RPMI7951 (cell line): ENCODE results near the gene PTCD2. TPM values are rescaled to one million over a fixed set of nuclear protein-coding genes. Genes with fewer than 3 reads are reported as not detected.

Experiments
- DNase-seq: peaks from one replicate; pipeline ENCODE4 v3.0.0-alpha.2; 2012; ENCODE audit warnings: low read depth
- total RNA-seq: library from RNA; depleted of rRNA; stranded (reverse); fragments of >200 nt; shearing (Covaris generic); gene quantifications from 2 replicates; pipeline ENCODE4 v1.2.3, GENCODE V29; 2014

PTCD2 gene
- total RNA-seq, 1 experiment from 2014 or later: 15.3 TPM

GRCh38 chr5:72346398-72346797 lies 26.2 kb downstream of the PTCD2 start:
- no peak for DNase-seq

- peak; percentile 77 for DNase-seq
These were observed 27.7 kb downstream of the PTCD2 start for GRCh38 chr5:72347801-72348308.

GRCh38 chr5:72351376-72351775 lies 31.2 kb downstream of the PTCD2 start:
- no peak for DNase-seq

- DNase-seq: no peak
These were observed 32.4 kb downstream of the PTCD2 start for GRCh38 chr5:72352616-72353015.

GRCh38 chr5:72353046-72353445 lies 32.9 kb downstream of the PTCD2 start:
- no peak for DNase-seq

- peak; percentile 63 for DNase-seq
These were observed 35.6 kb downstream of the PTCD2 start for GRCh38 chr5:72355706-72356299.

GRCh38 chr5:72356361-72356760 lies 36.2 kb downstream of the PTCD2 start:
- no peak for DNase-seq

GRCh38 chr5:72358925-72359324 lies 38.8 kb downstream of the PTCD2 start:
- no peak for DNase-seq

GRCh38 chr5:72359886-72360285 lies 39.7 kb downstream of the PTCD2 start:
- no peak for DNase-seq

- peak; percentile 73 for DNase-seq
These were observed 43.1 kb downstream of the PTCD2 start for GRCh38 chr5:72363166-72363802.

- DNase-seq: no peak
These were observed 44.0 kb downstream of the PTCD2 start for GRCh38 chr5:72364171-72364570.

GRCh38 chr5:72364951-72365350 lies 44.8 kb downstream of the PTCD2 start:
- no peak for DNase-seq

GRCh38 chr5:72366324-72366976 lies 46.3 kb downstream of the PTCD2 start:
- DNase-seq: peak; percentile 72

- DNase-seq: no peak
These were observed 48.1 kb downstream of the PTCD2 start for GRCh38 chr5:72368271-72368670.

- no peak for DNase-seq
These were observed 49.1 kb downstream of the PTCD2 start for GRCh38 chr5:72369301-72369700.

GRCh38 chr5:72369711-72370110 lies 49.5 kb downstream of the PTCD2 start:
- no peak for DNase-seq

- DNase-seq: no peak
These were observed 52.2 kb downstream of the PTCD2 start for GRCh38 chr5:72372331-72372730.

GRCh38 chr5:72372923-72373322 lies 52.8 kb downstream of the PTCD2 start:
- DNase-seq: no peak

GRCh38 chr5:72374844-72375243 lies 54.7 kb downstream of the PTCD2 start:
- DNase-seq: no peak

- DNase-seq: no peak
These were observed 56.2 kb downstream of the PTCD2 start for GRCh38 chr5:72376381-72376780.

- peak; percentile 29 for DNase-seq
These were observed 57.9 kb downstream of the PTCD2 start for GRCh38 chr5:72377910-72378638.

GRCh38 chr5:72378639-72379289 lies 58.6 kb downstream of the PTCD2 start:
- DNase-seq: peak; percentile 90
